ENCODE measurements around the gene MUC20. TPM values are rescaled to one million over a fixed set of nuclear protein-coding genes. Genes with fewer than 3 reads are reported as not detected.

Gene MUC20
- total and polyA plus RNA-seq, 2 of the 8 experiments (the other 6 are each of a cell fraction or from before 2014, with no cell fraction given) = 0.24 to 0.26 TPM

- Histone ChIP-seq H3K4ac (replicated peaks; ENCODE audit: insufficient read length, low read depth, low read length) (no peak overlapping the region), H3K56ac (replicated peaks; ENCODE audit: insufficient read length, low read depth, low read length) (no peak overlapping the region), H2AK5ac (ENCODE audit: low read depth, low read length) (no peak overlapping the region), H3K9ac (replicated peaks in 1 of 4; ENCODE audit: extremely low read depth in 1 of 4, low read depth in 3 of 4, low read length in 3 of 4) (no peak overlapping the region), H2AFZ (ENCODE audit: low read length) (no peak overlapping the region), H3K27me3 (replicated peaks in 1 of 4; ENCODE audit: control insufficient read depth in 3 of 4, extremely low read depth in 1 of 4, insufficient read depth in 3 of 4, low read length in 3 of 4) (no peaks in the 10 kb centered on the region), H3K14ac (ENCODE audit: insufficient read length) (no peak overlapping the region), H2BK20ac (ENCODE audit: low read length) (no peak overlapping the region), H2BK12ac (ENCODE audit: low read depth, low read length) (no peak overlapping the region), H4K91ac (replicated peaks; ENCODE audit: insufficient read length, low read length) (no peak overlapping the region), H3K18ac (ENCODE audit: extremely low read depth, low read length) (no peak overlapping the region), H3K9me3 (ENCODE audit: insufficient read depth in 2 of 2, low read depth in 1 of 2, low read length in 1 of 2) (no peaks in the 10 kb centered on the region), H4K20me1 (replicated peaks in 1 of 2; ENCODE audit: control insufficient read depth in 1 of 2, insufficient read depth in 2 of 2, low read length in 2 of 2) (no peaks in the 10 kb centered on the region), H3K4me1 (replicated peaks in 1 of 4; ENCODE audit: control insufficient read depth in 3 of 4, insufficient read depth in 4 of 4, low read length in 3 of 4) (no peaks in the 10 kb centered on the region), H3K23me2 (ENCODE audit: low read depth, low read length) (no peaks in the 10 kb centered on the region), H4K8ac (ENCODE audit: extremely low read depth, insufficient read depth, low read length) (no peak overlapping the region), H3K27ac (ENCODE audit: low read depth, low read length) (no peak overlapping the region), H2BK120ac (replicated peaks; ENCODE audit: low read depth, low read length) (no peak overlapping the region), H3K36me3 (ENCODE audit: control insufficient read depth in 2 of 4, insufficient read depth in 4 of 4, low read length in 3 of 4) (peaks cover 0 to 15% (median 5%) of the 10 kb centered on the region in 4 experiments; a peak in 4 of 8 replicates), H3K4me3 (ENCODE audit: extremely low read depth in 1 of 4, insufficient read depth in 2 of 4, low read depth in 3 of 4, low read length in 4 of 4) (no peak overlapping the region), H4K5ac (ENCODE audit: insufficient read length, low read depth, low read length) (no peak overlapping the region), H3K4me2 (ENCODE audit: insufficient read depth in 1 of 2, low read depth in 2 of 2, low read length in 2 of 2) (no peak overlapping the region), H2BK5ac (ENCODE audit: low read depth, low read length) (no peak overlapping the region), H3K79me1 (ENCODE audit: low read depth, low read length) (no peaks in the 10 kb centered on the region), H2BK15ac (ENCODE audit: low read length) (no peak overlapping the region), H3K79me2 (ENCODE audit: control insufficient read depth in 1 of 2, insufficient read depth in 2 of 2, low read length in 2 of 2) (no peaks in the 10 kb centered on the region), H3K23ac (ENCODE audit: insufficient read length) (no peak overlapping the region)
- ChIA-PET POLR2A (ENCODE audit: partially characterized antibody) (no interaction called here), CTCF (ENCODE audit: partially characterized antibody) (no interaction called here)
- DNase-seq (ENCODE audit: low read depth in 1 of 2, low spot score in 2 of 2) = no peak
- WGBS, 2 experiments (ENCODE audit: extremely low coverage in 1 of 2, insufficient coverage in 1 of 2, insufficient read length in 1 of 2, insufficient replicate concordance in 2 of 2, low coverage in 1 of 2, low lambda C conversion rate in 2 of 2, missing lambda C conversion rate in 1 of 2) = 68% methylated on average over 4 of the region's 9 CpGs; no CpG with 5 or more reads in 1 of the 2 experiments
- FAIRE-seq = no peak
- TF ChIP-seq SAP30 (IDR thresholded peaks at IDR 0.05; ENCODE audit: insufficient read depth, insufficient replicate concordance, low read length) (no peak), SIX5 (IDR thresholded peaks at IDR 0.05; ENCODE audit: low read depth, low read length) (no peak), KDM5A (IDR thresholded peaks at IDR 0.05; ENCODE audit: low read length) (no peak), MAFK (IDR thresholded peaks at IDR 0.05; ENCODE audit: low read depth, low read length) (no peak), CBX5 (IDR thresholded peaks at IDR 0.05; ENCODE audit: low read depth, low read length) (no peak), TAF7 (optimal IDR thresholded peaks at IDR 0.05; ENCODE audit: borderline replicate concordance, low read depth, low read length) (no peak), SRF (IDR thresholded peaks at IDR 0.05; ENCODE audit: low read depth, low read length) (no peak), GABPA (IDR thresholded peaks at IDR 0.05; ENCODE audit: borderline replicate concordance, insufficient read depth, low read length) (no peak), RNF2 (IDR thresholded peaks at IDR 0.05; ENCODE audit: borderline replicate concordance, low read depth, low read length, missing control alignments, poor library complexity, severe bottlenecking) (no peak), MAX (IDR thresholded peaks at IDR 0.05) (no peak), CTBP2 (IDR thresholded peaks at IDR 0.05; ENCODE audit: borderline replicate concordance, insufficient read depth, insufficient read length, low read length) (no peak), GTF2F1 (IDR thresholded peaks at IDR 0.05; ENCODE audit: borderline replicate concordance, low read depth, low read length) (no peak), EGR1 (IDR thresholded peaks at IDR 0.05; ENCODE audit: borderline replicate concordance, low read depth, low read length) (no peak), RBBP5 (IDR thresholded peaks at IDR 0.05; ENCODE audit: borderline replicate concordance, low read depth, low read length) (no peak)
Observed at GRCh38 chr3:195690951-195691350, 29.8 kb upstream of the MUC20 start.

All from H1 (cell line).